ENCODE measurements around the gene LYSMD2.

DNA sequence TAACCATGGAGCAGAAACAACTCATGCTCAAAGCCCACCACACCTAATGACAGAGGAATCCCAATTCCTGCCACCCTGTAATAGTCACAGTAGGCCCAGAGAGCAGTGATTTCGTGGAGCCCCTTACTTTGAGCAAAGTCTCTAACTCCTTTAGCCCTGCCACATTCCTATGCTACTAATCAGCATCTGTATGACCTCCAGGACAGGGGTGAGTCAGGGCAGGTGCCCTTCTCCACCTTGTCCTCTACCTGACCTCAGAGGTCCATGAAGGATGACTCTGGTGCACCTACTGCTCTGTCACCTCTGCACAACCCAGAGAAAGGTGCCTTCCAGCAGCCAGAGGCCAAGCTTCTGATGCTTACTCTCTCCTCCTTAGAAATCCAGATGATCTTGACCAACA, 62.2 kb downstream of the LYSMD2 start:
- no peak for TF ChIP-seq EZH2 (IDR thresholded peaks at IDR 0.05; ENCODE audit: borderline replicate concordance, low read length)
- TF ChIP-seq, protein P1, sequence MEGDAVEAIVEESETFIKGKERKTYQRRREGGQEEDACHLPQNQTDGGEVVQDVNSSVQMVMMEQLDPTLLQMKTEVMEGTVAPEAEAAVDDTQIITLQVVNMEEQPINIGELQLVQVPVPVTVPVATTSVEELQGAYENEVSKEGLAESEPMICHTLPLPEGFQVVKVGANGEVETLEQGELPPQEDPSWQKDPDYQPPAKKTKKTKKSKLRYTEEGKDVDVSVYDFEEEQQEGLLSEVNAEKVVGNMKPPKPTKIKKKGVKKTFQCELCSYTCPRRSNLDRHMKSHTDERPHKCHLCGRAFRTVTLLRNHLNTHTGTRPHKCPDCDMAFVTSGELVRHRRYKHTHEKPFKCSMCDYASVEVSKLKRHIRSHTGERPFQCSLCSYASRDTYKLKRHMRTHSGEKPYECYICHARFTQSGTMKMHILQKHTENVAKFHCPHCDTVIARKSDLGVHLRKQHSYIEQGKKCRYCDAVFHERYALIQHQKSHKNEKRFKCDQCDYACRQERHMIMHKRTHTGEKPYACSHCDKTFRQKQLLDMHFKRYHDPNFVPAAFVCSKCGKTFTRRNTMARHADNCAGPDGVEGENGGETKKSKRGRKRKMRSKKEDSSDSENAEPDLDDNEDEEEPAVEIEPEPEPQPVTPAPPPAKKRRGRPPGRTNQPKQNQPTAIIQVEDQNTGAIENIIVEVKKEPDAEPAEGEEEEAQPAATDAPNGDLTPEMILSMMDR (IDR thresholded peaks at IDR 0.05; ENCODE audit: low read length) = no peak
